ENCODE results near the gene IRF2BPL. TPM values are rescaled to one million over a fixed set of nuclear protein-coding genes. Genes with fewer than 3 reads are reported as not detected.

Gene IRF2BPL
- 10 to 100 TPM; 42.0 to 51.1 TPM for total RNA-seq

- no peaks in the 10 kb centered on the region for H3K27me3 ChIP-seq
- peaks cover 0 to 71% of the 10 kb centered on the region in 2 donors for H3K4me1 ChIP-seq
- H3K36me3 ChIP-seq: peaks cover 15% of the 10 kb centered on the region
- peak within 1 kb of the TSS; percentile 57 to 67 for H3K4me3 ChIP-seq
- TF ChIP-seq CTCF (IDR thresholded peaks at IDR 0.05): no peak
- peak; percentile 99 for DNase-seq (ENCODE audit: low spot score)
- no peaks in the 10 kb centered on the region for H3K9me3 ChIP-seq
- peak within 1 kb of the TSS; percentile 99 to 100 for H3K27ac ChIP-seq
Observed at GRCh38 chr14:77028384-77029231, at the start of gene IRF2BPL. Gene IRF2BPL, minus strand, starts transcription at chr14:77028708. Its CDS starts 916 bp downstream, at chr14:77027792.

- Histone ChIP-seq H3K27ac (peak overlapping the region; percentile 84 to 86), H3K9me3 (peaks cover 0 to 7% of the 10 kb centered on the region in 2 donors), H3K27me3 (no peaks in the 10 kb centered on the region), H3K4me3 (no peak overlapping the region), H3K36me3 (no peaks in the 10 kb centered on the region), H3K4me1 (peaks cover 0 to 27% of the 10 kb centered on the region in 2 donors)
- TF ChIP-seq CTCF (IDR thresholded peaks at IDR 0.05): no peak
- DNase-seq (ENCODE audit: low spot score): no peak
Observed at GRCh38 chr14:77077040-77077439, 48.5 kb upstream of the IRF2BPL start.

- Histone ChIP-seq H3K4me3 (peak overlapping the region; percentile 28 to 31), H3K36me3 (no peaks in the 10 kb centered on the region), H3K4me1 (peaks cover 0 to 27% of the 10 kb centered on the region in 2 donors), H3K9me3 (peaks cover 0 to 7% of the 10 kb centered on the region in 2 donors), H3K27ac (peak overlapping the region; percentile 86 to 90), H3K27me3 (no peaks in the 10 kb centered on the region)
- DNase-seq (ENCODE audit: low spot score): peak; percentile 95
- TF ChIP-seq CTCF (IDR thresholded peaks at IDR 0.05): no peak
Observed at GRCh38 chr14:77076113-77076631, 47.7 kb upstream of the IRF2BPL start.

GRCh38 chr14:77074969-77075368 is 46.5 kb upstream of the IRF2BPL start:
- peaks cover 0 to under 1% of the 10 kb centered on the region in 2 donors for H3K9me3 ChIP-seq
- H3K4me3 ChIP-seq: peak overlapping the region in 1 of 2 donors; percentile 28
- H3K27ac ChIP-seq: peak overlapping the region; percentile 86 to 90
- no peaks in the 10 kb centered on the region for H3K36me3 ChIP-seq
- no peaks in the 10 kb centered on the region for H3K27me3 ChIP-seq
- TF ChIP-seq CTCF (IDR thresholded peaks at IDR 0.05): no peak
- H3K4me1 ChIP-seq: peaks cover 0 to 36% of the 10 kb centered on the region in 2 donors
- DNase-seq (ENCODE audit: low spot score): no peak

GRCh38 chr14:77071938-77072388 is 43.5 kb upstream of the IRF2BPL start:
- DNase-seq (ENCODE audit: low spot score): no peak
- Histone ChIP-seq H3K4me3 (no peak overlapping the region), H3K9me3 (no peaks in the 10 kb centered on the region), H3K27ac (no peak overlapping the region), H3K36me3 (no peaks in the 10 kb centered on the region), H3K27me3 (no peaks in the 10 kb centered on the region), H3K4me1 (peaks cover 6 to 62% of the 10 kb centered on the region in 2 donors)
- TF ChIP-seq CTCF (IDR thresholded peaks at IDR 0.05): no peak

Data from right atrium auricular region (tissue), 2 donors.